Measurements from ENCODE around the gene CBL. TPM values are rescaled to one million over a fixed set of nuclear protein-coding genes. Genes with fewer than 3 reads are reported as not detected.
A peak's percentile ranks its signal among the peaks of the same experiment; 100 is the strongest.

Gene CBL
- total RNA-seq, 1 experiment from 2014 or later = 12.0 TPM

GRCh38 chr11:119309411-119309810 is 103.3 kb downstream of the CBL start:
- no peak for DNase-seq (ENCODE audit: low read depth)

GRCh38 chr11:119309953-119310681 is 104.0 kb downstream of the CBL start:
- no peak for DNase-seq (ENCODE audit: low read depth)

DNA sequence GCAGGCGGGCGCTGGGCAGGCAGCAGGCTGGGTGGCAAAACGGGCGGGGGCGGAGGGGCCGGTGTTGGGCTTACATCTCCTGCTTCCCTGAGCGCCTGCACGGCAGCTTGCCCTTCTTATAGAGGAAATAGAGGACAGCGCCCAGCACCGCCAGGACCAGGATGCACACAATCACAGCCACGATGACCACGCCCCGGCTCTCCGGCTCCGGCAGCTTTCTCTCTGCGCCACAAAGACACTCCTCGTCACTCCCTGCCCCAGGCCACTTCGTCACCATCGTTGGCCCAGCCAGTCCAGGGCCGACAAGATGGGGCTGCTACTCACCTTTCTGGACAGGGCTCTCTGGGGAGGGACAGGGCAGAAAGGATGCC is 104.5 kb downstream of the CBL start:
- no peak for DNase-seq (ENCODE audit: low read depth)

DNA sequence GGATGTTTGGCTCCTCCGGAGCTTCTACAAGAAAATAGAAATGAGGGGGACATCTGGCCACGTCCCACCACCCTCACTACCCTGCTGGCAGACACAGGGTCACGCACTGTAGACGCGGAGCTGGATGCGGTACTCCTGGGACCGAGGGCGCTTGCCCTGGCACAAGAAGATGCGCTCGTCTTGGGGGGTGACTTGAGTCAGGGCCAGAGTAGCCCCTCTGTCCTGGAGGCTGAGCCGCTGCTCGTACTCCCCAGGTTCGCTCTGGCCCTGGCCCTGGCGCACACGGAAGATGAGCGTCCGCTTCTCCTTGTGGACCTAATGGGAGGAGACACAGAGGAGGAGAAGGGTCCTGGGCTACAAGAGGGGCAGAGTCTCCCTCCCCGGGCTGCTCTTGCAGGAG is 108.6 kb downstream of the CBL start:
- no peak for DNase-seq (ENCODE audit: low read depth)

DNA sequence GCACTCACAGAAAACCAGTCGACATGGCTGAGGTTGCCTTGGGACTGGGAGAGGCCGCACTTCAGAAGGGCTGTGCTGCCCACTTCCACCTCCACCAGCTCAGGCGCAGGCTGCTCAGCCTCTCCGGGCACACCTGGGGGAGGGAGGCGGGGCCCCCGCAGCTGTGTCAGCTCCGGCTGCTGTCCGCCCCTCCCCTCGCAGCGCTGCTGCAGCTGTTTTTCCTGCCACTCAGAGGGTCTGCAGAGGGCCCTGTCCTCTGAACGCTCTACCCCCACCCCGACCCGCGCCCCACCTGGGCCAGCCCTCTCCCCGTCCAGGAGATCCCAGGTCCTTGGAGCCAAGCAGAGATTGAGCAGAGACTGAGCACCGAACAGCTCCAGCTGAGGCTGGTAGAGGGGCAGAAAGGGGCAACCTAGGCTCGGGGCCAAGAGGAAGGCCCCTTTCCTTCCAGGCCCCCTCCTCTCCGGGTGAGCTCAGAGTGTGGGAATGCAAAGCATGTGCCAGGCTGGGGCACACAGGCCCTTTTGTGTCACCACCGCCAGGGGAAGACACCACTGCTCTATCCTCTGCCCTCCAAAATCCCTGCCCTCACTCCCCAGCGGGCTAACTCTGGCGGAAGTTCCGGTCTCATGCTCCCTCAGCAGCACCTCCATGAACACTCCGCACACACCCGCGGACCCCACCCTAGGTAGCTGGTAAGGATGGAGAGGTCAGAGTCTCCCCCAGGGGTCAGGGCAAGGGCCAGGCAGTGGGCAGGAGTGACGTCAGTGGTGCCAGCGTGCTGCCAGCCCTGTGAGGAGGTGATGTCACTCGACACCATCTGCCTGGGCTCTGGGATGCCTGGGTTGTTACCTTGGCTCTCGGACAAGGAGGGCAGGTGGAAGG is 109.2 kb downstream of the CBL start:
- DNase-seq (ENCODE audit: low read depth) = peak; percentile 73

- peak; percentile 45 for DNase-seq (ENCODE audit: low read depth)
These were observed 110.0 kb downstream of the CBL start for GRCh38 chr11:119316016-119316728.

- DNase-seq (ENCODE audit: low read depth) = peak; percentile 24
These were observed 110.8 kb downstream of the CBL start, which contains the start of gene MCAM for GRCh38 chr11:119316729-119317591. Gene MCAM (minus strand): TSS chr11:119317130. CDS start chr11:119317101, 29 bp downstream.

DNA sequence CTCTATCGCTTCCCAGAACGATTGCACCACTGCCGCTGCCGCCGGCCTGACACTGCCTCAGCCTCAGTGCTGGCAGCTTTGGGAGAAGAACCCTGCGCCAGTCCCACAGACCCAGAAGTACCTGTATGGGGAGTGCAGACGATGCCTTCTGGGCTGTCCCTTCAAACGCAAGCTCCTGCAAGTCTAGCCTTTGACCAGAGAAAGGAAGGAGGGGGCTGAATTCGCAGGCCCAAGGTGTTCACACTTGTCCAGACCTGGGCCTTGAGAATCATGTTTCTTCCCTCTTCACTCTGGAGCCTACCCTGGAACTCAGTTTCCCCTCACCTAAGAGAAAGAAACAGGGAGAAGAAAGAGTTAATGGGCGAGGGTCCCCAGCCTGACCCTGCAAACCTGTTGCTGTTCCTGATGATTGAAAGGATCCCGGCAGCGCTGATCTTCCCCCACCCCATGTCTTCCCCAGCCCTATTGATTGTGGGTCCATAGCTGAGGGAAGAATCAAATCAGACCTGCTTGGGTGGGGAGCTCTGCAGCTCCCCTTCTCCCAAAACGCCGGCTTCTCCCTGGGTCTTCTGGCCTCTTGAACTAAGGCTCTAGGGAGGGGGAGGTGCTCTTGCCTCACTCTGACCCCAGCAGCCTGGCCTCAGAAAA is 111.6 kb downstream of the CBL start:
- no peak for DNase-seq (ENCODE audit: low read depth)

GRCh38 chr11:119318240-119319135 is 112.3 kb downstream of the CBL start:
- DNase-seq (ENCODE audit: low read depth) = peak; percentile 94

GRCh38 chr11:119319136-119319699 is 113.1 kb downstream of the CBL start:
- DNase-seq (ENCODE audit: low read depth) = no peak

DNA sequence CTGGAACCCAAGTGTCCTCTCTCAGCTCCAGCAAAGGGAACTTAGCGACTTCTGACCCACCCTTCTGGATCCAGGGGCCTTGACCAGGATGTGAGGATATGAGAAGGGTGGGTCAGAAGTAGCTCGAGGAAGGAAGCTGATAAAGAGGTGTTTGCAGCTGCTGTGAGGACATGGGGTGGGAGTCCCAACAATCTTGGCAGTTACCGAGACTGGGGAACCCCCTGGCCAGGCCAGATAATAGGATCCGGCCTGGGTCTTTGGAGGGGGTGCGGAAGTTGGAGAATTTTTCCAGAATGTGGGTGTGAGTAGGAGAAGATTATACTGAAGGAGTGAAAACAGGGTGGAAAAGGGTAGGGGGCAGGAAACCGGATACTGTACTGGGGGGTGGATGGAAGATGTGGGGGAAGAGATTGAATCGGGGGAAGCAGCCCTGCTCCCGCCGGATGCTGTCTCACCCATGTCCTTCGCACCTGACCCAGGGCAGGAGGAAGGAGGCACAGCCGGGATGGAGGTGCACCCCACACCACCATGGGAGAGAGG is 113.6 kb downstream of the CBL start:
- no peak for DNase-seq (ENCODE audit: low read depth)

DNA sequence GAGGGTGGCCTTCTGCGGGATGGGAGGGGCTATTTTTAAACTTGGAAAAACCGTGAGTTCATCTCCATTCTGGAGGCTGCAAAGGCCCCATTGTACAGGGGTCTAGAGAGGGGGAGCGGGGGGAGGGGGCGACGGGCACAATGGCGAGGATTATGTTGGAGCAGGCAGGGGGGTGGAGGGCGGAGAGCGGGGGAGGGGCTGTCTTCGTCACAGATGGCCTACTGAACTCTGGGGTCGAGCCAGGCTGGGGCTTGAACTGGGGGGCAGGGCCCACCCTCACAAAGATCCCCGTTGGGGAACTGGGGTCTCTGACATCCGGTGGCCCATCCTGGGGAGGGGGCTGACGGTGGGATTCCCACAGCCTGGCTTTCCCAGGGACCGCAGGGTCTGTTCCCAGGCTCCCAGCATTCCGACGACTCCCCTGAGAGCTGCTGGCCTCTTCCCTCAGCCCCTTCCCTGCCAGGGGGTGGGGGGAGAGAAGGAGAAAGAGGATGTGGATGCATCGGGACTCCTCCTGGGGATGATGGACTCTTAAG is 114.2 kb downstream of the CBL start:
- DNase-seq (ENCODE audit: low read depth) = no peak

DNA sequence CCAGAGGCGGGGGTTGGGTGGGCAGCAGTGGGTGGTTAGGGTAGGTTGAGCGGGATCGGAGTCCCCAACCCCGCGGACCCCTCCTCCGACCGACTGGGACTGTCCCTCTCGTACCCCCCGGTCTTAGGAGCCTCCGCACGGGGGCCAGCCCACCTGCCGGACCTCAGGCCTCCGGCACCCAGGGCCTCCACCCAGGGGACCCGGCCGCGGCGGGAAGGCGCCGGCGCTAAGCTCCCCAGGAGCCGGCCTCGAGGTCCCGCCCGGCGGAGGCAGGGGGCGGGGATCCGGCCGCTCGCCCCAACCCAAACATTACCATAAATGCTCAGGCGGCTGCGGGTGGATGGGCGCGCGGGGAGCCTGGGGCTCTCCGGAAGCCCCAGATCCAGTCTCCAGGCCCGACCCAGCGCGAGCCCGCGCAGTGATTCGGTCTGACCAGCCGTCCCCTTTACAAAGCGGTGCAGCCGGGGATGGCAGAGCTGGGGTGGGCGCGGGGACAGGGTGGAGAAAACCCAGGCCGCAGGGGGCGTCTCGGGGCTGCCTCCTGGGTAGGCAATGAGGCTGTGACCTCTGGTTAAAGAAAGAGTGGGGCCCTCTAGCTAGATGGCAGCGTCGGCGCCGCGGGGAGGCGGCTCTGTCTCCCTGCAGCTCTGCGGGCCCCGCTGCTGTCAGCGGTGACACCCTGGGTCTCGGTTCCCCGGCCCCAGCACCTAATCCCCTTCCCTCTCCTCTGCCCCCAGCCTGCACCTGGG is 114.8 kb downstream of the CBL start:
- DNase-seq (ENCODE audit: low read depth) = peak; percentile 65

GRCh38 chr11:119322360-119322739 is 116.2 kb downstream of the CBL start:
- no peak for DNase-seq (ENCODE audit: low read depth)

- DNase-seq (ENCODE audit: low read depth) = no peak
These were observed 116.9 kb downstream of the CBL start for GRCh38 chr11:119322921-119323531.

DNA sequence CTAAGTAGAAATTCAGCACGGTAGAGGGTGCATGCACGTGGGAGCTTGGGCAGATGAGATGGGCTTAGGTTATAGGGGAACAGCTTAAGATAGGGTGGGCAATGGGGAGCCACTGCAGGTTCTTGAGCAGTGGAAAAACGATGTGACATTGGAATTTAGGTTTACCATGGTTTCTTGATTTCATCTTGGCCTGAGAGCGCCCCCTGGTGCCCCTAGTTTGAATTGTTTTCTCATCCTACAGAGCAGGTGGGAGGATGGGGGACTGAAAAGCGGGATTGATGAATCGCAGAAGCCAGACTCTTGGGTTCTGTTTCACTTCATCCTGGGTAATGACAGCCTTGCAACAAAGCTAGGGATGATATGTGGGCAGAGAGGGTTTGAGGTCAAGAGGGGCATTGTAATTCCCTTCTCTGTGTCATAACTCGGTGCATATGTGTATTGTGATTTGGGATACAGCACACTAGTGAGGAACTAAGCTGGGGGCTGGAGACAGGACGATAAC is 117.4 kb downstream of the CBL start:
- peak; percentile 71 for DNase-seq (ENCODE audit: low read depth)

GRCh38 chr11:119324189-119324588 is 118.0 kb downstream of the CBL start:
- DNase-seq (ENCODE audit: low read depth) = no peak
